ENCODE measurements around the gene ZNF22.

The ZNF22 gene

DNA sequence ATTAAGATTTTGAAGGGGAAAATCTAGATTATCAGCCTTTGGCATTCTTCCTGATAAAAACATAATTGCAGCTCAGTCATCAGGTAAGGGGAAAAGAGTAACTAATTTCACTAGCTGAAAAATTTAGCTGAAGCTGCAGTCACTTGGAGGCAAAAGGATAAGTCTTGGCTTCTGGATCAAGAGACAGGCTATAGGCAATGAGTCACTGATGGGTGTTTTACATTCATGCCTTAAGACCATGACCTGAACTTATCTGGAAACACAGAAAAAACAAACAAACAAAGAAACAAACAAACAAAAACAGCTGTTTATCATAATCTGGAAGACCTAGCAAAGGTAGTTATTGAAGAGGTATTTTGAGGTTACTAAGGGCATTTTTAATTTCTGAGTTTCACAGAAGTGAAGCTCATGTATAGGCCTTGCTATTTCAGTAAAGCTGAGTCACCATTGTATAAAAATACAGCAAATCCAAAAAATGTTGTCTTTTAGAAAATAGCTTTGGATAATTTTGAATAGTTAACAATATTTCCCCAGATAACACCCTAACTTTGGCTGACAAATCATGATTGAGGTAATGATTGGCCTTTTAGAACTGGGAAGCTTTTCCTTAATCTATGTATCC is 40.3 kb downstream of the ZNF22 start:
- TF ChIP-seq, protein P1, sequence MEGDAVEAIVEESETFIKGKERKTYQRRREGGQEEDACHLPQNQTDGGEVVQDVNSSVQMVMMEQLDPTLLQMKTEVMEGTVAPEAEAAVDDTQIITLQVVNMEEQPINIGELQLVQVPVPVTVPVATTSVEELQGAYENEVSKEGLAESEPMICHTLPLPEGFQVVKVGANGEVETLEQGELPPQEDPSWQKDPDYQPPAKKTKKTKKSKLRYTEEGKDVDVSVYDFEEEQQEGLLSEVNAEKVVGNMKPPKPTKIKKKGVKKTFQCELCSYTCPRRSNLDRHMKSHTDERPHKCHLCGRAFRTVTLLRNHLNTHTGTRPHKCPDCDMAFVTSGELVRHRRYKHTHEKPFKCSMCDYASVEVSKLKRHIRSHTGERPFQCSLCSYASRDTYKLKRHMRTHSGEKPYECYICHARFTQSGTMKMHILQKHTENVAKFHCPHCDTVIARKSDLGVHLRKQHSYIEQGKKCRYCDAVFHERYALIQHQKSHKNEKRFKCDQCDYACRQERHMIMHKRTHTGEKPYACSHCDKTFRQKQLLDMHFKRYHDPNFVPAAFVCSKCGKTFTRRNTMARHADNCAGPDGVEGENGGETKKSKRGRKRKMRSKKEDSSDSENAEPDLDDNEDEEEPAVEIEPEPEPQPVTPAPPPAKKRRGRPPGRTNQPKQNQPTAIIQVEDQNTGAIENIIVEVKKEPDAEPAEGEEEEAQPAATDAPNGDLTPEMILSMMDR (IDR thresholded peaks at IDR 0.05): no peak

DNA sequence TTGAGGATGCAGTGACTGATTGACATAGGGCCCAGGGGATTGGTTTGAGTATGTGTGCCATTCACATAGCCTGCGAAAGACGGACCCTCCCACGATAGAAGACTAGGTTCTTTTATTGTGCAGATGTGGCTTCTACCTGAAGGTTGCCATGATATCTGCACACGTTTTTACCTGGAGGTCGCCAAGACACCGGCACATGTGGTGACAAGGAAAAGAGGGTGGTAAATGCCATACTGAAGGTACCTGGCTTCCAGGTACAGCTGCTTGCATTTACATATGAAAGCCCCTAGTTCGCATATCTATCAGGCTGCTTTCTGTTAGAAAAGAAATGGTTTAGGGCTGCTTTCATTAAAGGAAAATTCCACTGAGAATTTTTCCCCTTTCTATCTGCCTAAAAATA is 43.6 kb downstream of the ZNF22 start:
- TF ChIP-seq, protein P1 (IDR thresholded peaks at IDR 0.05): no peak

DNA sequence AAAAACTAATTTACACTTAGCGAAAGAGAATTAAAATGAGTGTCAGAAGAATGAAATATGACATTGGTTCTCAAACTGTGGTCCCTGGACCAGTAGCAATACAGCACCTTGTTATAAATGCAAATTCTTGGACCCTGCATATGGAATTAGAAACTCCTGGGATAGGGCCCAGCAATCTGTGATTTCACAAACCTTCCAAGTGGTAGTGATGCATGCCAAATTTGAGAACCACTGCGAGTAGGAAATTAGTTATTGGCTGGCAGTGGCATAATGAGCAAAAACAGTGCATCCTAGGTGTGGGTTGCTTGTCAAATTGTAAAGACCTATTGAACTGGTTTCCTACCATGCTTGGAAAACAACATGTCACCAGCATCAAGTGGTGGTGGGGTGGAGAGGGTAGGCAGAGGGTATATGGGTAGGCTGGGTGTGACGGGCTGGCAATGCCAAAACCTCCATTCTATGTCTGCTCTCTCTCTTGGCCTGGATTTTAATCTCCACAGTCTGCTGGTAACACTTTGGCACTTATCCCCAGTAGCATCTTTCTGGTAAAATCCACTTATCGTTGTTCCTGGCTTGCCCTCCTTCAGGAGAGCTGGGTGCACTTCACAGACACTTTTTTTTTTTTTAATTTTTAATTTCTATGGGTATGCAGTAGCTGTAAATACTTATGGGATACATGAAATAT is 50.0 kb downstream of the ZNF22 start:
- TF ChIP-seq, protein P1 (IDR thresholded peaks at IDR 0.05): no peak

DNA sequence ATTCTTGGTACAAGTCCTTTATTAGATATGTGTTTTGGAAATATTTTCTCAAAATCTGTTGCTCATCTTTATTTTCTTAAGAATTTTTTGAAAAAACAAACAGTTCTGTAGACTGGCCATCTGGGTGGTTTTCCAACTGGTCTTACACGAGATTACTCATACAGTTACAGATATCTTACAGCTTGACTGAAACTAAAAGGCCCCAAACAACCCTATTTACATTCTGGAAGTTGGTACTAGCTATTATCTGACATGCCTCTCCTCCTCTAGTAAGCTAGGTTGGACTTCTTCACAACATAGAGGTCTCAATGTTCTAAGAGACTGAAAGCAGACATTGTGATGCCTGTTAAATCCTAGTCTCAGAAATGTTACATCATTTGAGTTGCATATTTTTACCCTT is 52.0 kb downstream of the ZNF22 start:
- TF ChIP-seq, protein P1 (IDR thresholded peaks at IDR 0.05): no peak

DNA sequence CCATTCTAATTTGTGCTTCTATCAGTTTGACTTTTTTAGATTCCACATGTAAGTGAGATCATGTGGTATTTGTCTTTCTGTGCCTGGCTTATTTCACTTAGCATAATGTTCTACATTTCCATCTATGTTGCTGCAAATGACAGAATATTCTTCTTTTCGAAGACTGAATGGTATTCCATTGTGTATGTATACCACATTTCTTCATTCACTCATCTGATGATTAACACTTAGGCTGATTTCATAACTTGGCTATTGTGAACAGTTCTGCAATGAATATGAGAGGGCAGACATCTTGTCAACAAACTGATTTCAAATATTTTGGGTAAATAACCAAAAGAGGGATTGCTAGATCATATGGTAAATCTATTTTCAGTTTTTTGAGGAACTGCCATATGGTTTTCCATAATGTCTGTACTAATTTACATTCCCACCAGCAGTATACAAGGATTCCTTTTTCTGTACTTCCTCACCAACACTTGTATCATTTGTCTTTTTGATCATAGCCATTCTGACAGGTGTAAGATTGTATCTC is 52.9 kb downstream of the ZNF22 start:
- TF ChIP-seq, protein P1 (IDR thresholded peaks at IDR 0.05): no peak
